T-helper 17 cell (primary cell): ENCODE data around the gene CCT8L2. TPM values are rescaled to one million over a fixed set of nuclear protein-coding genes. Genes with fewer than 3 reads are reported as not detected.
"Not testable (repeated sequence)": the region's sequence is repeated elsewhere in the genome, so short reads cannot be mapped to it uniquely, and the experiment has no call there.

Source experiments
- ATAC-seq: fragments of 150-1000 bp; cut with Tn5 transposase; 2 replicates; pipeline ENCODE4 v1.10.0; 2021; ENCODE audit warnings: mild to moderate bottlenecking, moderate library complexity
- DNase-seq, 3 donors: peaks; one replicate each; pipeline versions ENCODE4 v3.0.0 to v3.0.0-alpha.2; 2020 to 2021
- H3K9me3 ChIP-seq: one replicate; pipeline ENCODE4 v1.7.0; 2013; ENCODE audit warnings: low read length, mild to moderate bottlenecking; ENCODE audit not compliant: control insufficient read depth, poor library complexity, severe bottlenecking
- H3K27ac Mint-ChIP-seq: one replicate; pipeline ENCODE4 v1.8.0; 2022; ENCODE audit warnings: mild to moderate bottlenecking, moderate library complexity, mixed read lengths
- H3K27me3 Mint-ChIP-seq: one replicate; pipeline ENCODE4 v1.8.0; 2022; ENCODE audit warnings: mixed read lengths
- H3K36me3 Mint-ChIP-seq: one replicate; pipeline ENCODE4 v1.8.0; 2022; ENCODE audit warnings: low read depth, mixed read lengths
- H3K4me1 Mint-ChIP-seq: one replicate; pipeline ENCODE4 v1.8.0; 2022; ENCODE audit warnings: mild to moderate bottlenecking, mixed read lengths
- H3K4me3 Mint-ChIP-seq: one replicate; pipeline ENCODE4 v1.8.0; 2022; ENCODE audit warnings: mild to moderate bottlenecking, moderate library complexity, mixed read lengths
- total RNA-seq, 4 donors: library from RNA in 2 of 4; stranded (reverse) in 2 of 4; gene quantifications; one replicate each; pipeline ENCODE4 v1.2.3 and lab custom pipeline; 2022 to 2026

Gene CCT8L2
- total RNA-seq, 2 donors from 2014 or later, result 0.16 TPM; not detected in 1

DNA sequence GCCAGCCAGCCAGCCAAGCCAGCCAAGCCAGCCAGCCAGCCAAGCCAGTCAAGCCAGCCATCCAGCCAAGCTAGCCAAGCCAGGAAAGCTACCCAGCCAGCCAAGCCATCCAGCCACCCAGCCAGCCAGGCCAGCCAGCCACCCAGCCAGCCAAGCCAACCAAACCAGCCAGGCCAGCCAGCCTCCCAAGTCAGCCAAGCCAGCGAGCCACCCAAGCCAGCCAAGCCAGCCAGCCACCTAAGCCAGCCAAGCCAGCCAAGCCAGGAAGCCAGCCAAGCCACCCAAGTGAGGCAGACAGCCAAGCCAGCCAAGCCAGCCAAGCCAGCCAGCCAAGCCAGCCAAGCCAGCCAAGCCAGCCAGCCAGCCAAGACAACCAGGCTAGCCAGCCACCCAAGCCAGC lies 32.6 kb downstream of the CCT8L2 start:
- not testable (repeated sequence) for ATAC-seq, H3K9me3 ChIP-seq, H3K4me3 Mint-ChIP-seq, H3K27me3 Mint-ChIP-seq, H3K4me1 Mint-ChIP-seq, H3K36me3 Mint-ChIP-seq, DNase-seq, H3K27ac Mint-ChIP-seq

DNA sequence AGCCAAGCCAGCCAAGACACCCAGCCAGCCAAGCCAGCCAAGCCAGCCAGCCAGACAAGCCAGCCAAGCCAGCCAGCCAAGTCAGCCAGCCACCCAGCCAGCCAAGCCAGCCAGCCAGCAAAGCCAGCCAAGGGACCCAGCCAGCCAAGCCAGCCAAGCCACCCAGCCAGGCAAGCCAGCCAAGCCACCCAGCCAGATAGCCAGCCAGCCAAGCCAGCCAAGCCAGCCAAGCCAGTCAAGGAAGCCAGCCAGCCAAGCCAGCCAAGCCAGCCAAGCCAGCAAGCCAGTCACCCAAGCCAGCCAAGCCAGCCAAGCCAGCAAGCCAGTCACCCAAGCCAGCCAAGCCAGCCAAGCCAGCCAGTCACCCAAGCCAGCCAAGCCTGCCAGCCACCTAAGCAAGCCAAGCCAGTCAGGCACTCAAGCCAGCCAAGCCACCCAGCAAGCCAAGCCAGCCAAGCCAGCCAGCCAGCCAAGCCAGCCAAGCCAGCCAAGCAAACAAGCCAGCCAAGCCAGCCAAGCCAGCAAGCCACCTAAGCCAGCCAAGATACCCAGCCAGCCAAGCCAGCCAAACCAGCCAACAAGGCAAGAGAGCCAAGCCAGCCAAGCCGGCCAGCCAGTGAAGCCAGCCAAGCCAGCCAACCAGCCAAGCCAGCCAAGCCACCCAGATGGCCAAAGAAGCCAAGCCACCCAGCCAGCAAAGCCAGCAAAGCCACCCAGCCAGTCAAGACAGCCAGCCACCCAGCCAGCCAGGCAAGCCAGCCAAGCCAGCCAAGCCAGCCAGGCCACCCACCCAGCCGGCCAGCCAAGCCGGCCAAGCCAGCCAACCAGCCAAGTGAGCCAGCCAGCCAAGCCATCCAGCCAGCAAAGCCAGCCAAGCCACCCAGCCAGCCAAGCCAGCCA lies 33.3 kb downstream of the CCT8L2 start:
- DNase-seq, result no peak
- Mint-ChIP-seq H3K4me3 (no peak overlapping the region), H3K27me3 (no peaks in the 10 kb centered on the region), H3K36me3 (no peaks in the 10 kb centered on the region), H3K27ac (no peak overlapping the region), H3K4me1 (no peaks in the 10 kb centered on the region)
- no peaks in the 10 kb centered on the region for H3K9me3 ChIP-seq
- no peak for ATAC-seq

DNA sequence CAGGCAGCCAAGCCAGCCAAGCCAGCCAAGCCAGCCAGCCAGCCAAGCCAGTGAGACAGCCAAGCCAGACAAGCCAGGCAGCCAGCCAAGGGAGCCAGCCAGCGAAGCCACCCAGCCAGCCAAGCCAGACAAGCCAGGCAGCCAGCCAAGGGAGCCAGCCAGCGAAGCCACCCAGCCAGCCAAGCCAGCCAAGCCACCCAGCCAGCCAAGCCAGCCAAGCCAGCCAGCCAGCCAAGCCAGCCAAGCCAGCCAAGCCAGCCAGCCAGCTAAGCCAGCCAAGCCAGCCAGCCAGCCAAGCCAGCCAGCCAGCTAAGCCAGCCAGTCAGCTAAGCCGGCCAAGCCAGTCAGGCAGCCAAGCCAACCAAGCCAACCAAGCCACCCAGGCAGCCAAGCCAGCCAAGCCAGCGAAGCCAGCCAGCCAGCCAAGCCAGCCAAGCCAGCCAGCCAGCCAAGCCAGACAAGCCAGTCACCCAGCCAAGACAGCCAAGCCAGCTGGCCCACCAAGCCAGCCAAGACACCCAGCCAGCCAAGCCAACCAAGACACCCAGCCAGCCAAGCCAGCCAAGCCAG lies 34.1 kb downstream of the CCT8L2 start:
- not testable (repeated sequence) for DNase-seq, H3K27ac Mint-ChIP-seq, H3K36me3 Mint-ChIP-seq, H3K27me3 Mint-ChIP-seq, H3K4me1 Mint-ChIP-seq, H3K4me3 Mint-ChIP-seq, H3K9me3 ChIP-seq, ATAC-seq

DNA sequence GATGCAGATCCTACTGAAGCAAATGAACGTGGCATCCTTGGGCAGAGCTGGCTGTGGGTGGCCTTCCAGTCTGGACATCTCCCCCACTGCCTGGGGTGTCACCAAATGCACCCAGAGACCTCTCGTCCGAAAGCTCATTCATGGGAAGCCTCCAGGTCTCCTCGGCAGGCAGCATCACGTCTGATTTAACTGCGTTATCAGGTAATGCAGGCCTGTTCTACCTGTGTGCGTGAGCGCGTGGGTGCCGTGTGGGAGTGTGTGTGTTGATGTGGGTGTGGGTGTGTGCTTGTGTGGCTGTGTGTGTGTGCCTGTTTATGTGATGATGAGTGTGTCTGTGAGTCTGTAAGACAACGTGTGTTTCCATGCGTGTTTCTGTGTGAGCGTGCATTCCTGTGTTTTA lies 35.1 kb downstream of the CCT8L2 start:
- H3K27ac Mint-ChIP-seq, H3K9me3 ChIP-seq, H3K4me3 Mint-ChIP-seq, H3K36me3 Mint-ChIP-seq, H3K4me1 Mint-ChIP-seq, H3K27me3 Mint-ChIP-seq, ATAC-seq, DNase-seq: not testable (repeated sequence)

DNA sequence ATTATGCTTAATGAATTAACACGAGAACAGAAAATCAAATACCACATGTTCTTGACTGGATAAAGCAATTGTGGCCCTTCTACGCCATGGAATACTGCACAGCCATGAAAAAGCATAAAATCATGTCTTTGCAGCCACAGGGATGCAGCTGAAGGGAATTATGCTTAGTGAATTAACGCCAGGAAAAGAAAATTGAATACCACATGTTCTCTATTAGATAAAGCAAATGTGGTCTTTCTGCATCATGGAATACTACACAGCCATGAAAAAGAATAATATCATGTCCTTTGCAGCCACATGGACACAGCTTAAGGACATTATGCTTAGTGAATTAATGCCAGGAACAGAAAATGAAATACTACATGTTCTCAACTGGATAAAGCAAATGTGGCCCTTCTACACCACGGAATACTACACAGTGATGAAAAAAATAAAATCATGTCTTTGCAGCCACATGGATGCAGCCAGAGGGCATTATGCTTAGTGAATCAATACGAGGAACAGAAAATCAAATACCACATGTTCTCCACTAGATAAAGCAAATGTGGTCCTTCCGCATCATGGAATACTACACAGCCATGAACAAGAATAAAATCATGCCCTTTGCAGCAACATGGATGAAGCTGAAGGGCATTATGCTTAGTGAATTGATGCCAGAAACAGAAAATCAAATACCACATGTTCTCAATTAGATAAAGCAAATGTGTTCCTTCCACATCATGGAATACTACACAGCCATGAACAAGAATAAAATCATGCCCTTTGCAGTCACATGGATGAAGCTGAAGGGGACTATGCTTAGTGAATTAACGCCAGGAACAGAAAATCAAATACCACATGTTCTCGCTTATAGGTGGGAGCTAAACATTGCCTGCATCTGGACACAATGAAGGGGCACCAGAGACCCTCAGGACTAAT lies 37.3 kb downstream of the CCT8L2 start:
- not testable (repeated sequence) for H3K9me3 ChIP-seq, H3K27me3 Mint-ChIP-seq, DNase-seq, H3K36me3 Mint-ChIP-seq, H3K4me1 Mint-ChIP-seq, ATAC-seq, H3K4me3 Mint-ChIP-seq, H3K27ac Mint-ChIP-seq

DNA sequence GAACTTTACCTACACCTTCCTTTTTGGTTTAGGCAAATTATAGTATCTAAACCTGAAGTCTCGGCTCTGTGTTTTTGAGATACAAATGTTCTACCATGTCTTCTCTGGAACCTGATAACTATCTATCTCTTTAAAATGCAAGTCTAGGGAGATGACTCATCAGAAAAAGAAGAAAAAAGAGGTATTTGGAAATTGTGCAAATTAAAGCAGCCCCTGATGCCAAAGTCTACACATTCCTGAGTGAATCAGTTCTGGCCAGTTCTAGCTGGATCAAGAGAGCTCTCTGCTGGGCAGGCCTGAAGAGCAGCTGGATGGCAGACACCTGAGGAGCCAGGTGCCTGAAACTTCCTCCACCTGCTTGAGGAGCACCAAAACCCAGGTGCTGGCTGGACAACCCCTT lies 49.3 kb downstream of the CCT8L2 start:
- H3K4me3 Mint-ChIP-seq, H3K4me1 Mint-ChIP-seq, ATAC-seq: not testable (repeated sequence)

More for the DNA sequence above, 49.3 kb downstream of the CCT8L2 start:
- not testable (repeated sequence) for H3K27ac Mint-ChIP-seq, DNase-seq, H3K36me3 Mint-ChIP-seq, H3K27me3 Mint-ChIP-seq, H3K9me3 ChIP-seq

Other genes with a start within 250 kb of the CCT8L2 start
- gene XKR3, start 232.6 kb upstream of the CCT8L2 start, total RNA-seq, result under 1 TPM in 1 of 2 donors, not detected in 1; 0.26 TPM